SK-N-SH (cell line): ENCODE results near the gene BACE1-AS. TPM values are rescaled to one million over a fixed set of nuclear protein-coding genes. Genes with fewer than 3 reads are reported as not detected.

Experiments used
- CTCF ChIA-PET: fragments of 300-600, 350-600 bp; formaldehyde crosslinking; extraction: SDS; loops from one replicate; lab custom pipeline; 2021; lab: Yijun Ruan, JAX
- POLR2A ChIA-PET: fragments of 350-600 bp; sonication (Branson Sonifier 250); formaldehyde crosslinking; extraction: SDS; loops from one replicate; lab custom pipeline; 2020; ENCODE audit warnings: antibody characterized with exemption, inconsistent platforms; lab: Yijun Ruan, JAX
- DNase-seq: peaks from one replicate; pipeline ENCODE4 v3.0.0; 2012
- H2AFZ ChIP-seq: fragments of 200-600 bp; sonication (generic); 2 replicates; pipeline ENCODE4 v1.8.1; 2016; ENCODE audit warnings: antibody characterized with exemption, mild to moderate bottlenecking, low read depth
- H3F3A ChIP-seq: fragments of 200-600 bp; sonication (generic); replicated peaks from 2 replicates; pipeline ENCODE3; 2016; ENCODE audit warnings: antibody characterized with exemption, mild to moderate bottlenecking; ENCODE audit not compliant: insufficient read depth
- H3K27ac ChIP-seq, 2 experiments: fragments of 200-500 bp in 1 of 2; fragments of 200-600 bp in 1 of 2; sonication (Bioruptor generic) in 1 of 2; sonication (generic), shearing (Covaris generic) in 1 of 2; 2 replicates each; pipeline versions ENCODE4 v1.5.1 to v1.6.1; 2014 to 2016; ENCODE audit warnings: low read depth in 2 of 2, inconsistent platforms in 1 of 2, low read length in 1 of 2, mild to moderate bottlenecking in 1 of 2, mixed read lengths in 1 of 2
- H3K27me3 ChIP-seq: fragments of 200-600 bp; sonication (generic), shearing (Covaris generic); 2 replicates; pipeline ENCODE4 v1.6.1; 2016; ENCODE audit warnings: mixed run types; ENCODE audit not compliant: insufficient read depth
- H3K36me3 ChIP-seq, 2 experiments: fragments of 200-500 bp in 1 of 2; fragments of 200-600 bp in 1 of 2; sonication (Bioruptor generic) in 1 of 2; sonication (generic) in 1 of 2; replicated peaks in 1 of 2; 2 replicates each; pipeline versions ENCODE3 to v1.5.1; 2014 to 2016; ENCODE audit warnings: low read length in 1 of 2, mild to moderate bottlenecking in 1 of 2; ENCODE audit not compliant: insufficient read depth in 2 of 2, control insufficient read depth in 1 of 2
- H3K4me1 ChIP-seq, 2 experiments: fragments of 200-500 bp in 1 of 2; fragments of 200-600 bp in 1 of 2; sonication (Bioruptor generic) in 1 of 2; sonication (generic), shearing (Covaris generic) in 1 of 2; 2 replicates each; pipeline versions ENCODE4 v1.5.1 to v1.6.1; 2014 to 2016; ENCODE audit warnings: low read depth in 1 of 2, low read length in 1 of 2, mixed run types in 1 of 2; ENCODE audit not compliant: insufficient read depth in 2 of 2, control insufficient read depth in 1 of 2
- H3K4me2 ChIP-seq: fragments of 200-600 bp; sonication (generic), shearing (Covaris generic); 2 replicates; pipeline ENCODE4 v1.6.1; 2017; ENCODE audit warnings: mixed run types
- H3K4me3 ChIP-seq, 2 experiments: fragments of 200-500 bp in 1 of 2; fragments of 200-600 bp in 1 of 2; sonication (Bioruptor generic) in 1 of 2; sonication (generic), shearing (Covaris generic) in 1 of 2; 2 replicates each; pipeline versions ENCODE4 v1.5.1 to v1.8.1; 2014 to 2016; ENCODE audit warnings: low read depth in 2 of 2, inconsistent platforms in 1 of 2, low read length in 1 of 2, mild to moderate bottlenecking in 1 of 2, mixed read lengths in 1 of 2, moderate library complexity in 1 of 2
- H3K79me2 ChIP-seq: fragments of 200-600 bp; sonication (generic); 2 replicates; pipeline ENCODE4 v1.8.1; 2017; ENCODE audit warnings: mild to moderate bottlenecking; ENCODE audit not compliant: insufficient read depth
- H3K9ac ChIP-seq: fragments of 200-600 bp; sonication (generic); 2 replicates; pipeline ENCODE4 v1.6.1; 2017; ENCODE audit warnings: mixed run types
- H3K9me2 ChIP-seq: fragments of 200-600 bp; sonication (generic); 2 replicates; pipeline ENCODE4 v1.6.1; 2017; ENCODE audit warnings: mixed run types
- H3K9me3 ChIP-seq: fragments of 200-600 bp; sonication (generic); 2 replicates; pipeline ENCODE4 v1.6.1; 2017; ENCODE audit warnings: mixed run types, mild to moderate bottlenecking, moderate library complexity
- H4K20me1 ChIP-seq: fragments of 200-600 bp; sonication (generic); 2 replicates; pipeline ENCODE4 v1.6.1; 2017; ENCODE audit warnings: mild to moderate bottlenecking, mixed run types; ENCODE audit not compliant: insufficient read depth
- GABPA ChIP-seq: IDR thresholded peaks from 2 replicates; pipeline ENCODE4 v1.4.0; 2012; ENCODE audit warnings: low read depth, mild to moderate bottlenecking
- JUND ChIP-seq: IDR thresholded peaks from 2 replicates; pipeline ENCODE4 v1.4.0; 2012
- MXI1 ChIP-seq: IDR thresholded peaks from 2 replicates; pipeline ENCODE4 v1.6.1; 2012; ENCODE audit warnings: mild to moderate bottlenecking, low read depth, low read length, improper control_type of control experiment
- NFIC ChIP-seq: IDR thresholded peaks from 2 replicates; pipeline ENCODE4 v1.4.0; 2012; ENCODE audit warnings: borderline replicate concordance
- NRF1 ChIP-seq: IDR thresholded peaks from 2 replicates; pipeline ENCODE4 v1.6.1; 2012; ENCODE audit warnings: low read depth, mild to moderate bottlenecking, low read length
- RAD21 ChIP-seq: IDR thresholded peaks from 2 replicates; pipeline ENCODE4 v1.6.1; 2012; ENCODE audit warnings: mild to moderate bottlenecking, low read length
- SIN3A ChIP-seq: IDR thresholded peaks from 2 replicates; pipeline ENCODE4 v1.6.1; 2012; ENCODE audit warnings: low read depth, mild to moderate bottlenecking, low read length, moderate library complexity, borderline replicate concordance
- TCF12 ChIP-seq: IDR thresholded peaks from 2 replicates; pipeline ENCODE4 v1.4.0; 2012
- YY1 ChIP-seq: IDR thresholded peaks from 2 replicates; pipeline ENCODE4 v1.4.0; 2012; ENCODE audit warnings: low read depth, mild to moderate bottlenecking
- WGBS: methylation state at CpG from one replicate; pipeline ENCODE4 v1.1.6; 2017; ENCODE audit warnings: low lambda C conversion rate; 5-methylcytosine and 5-hydroxymethylcytosine counted together
- polyA plus RNA-seq, 3 experiments: library from polyadenylated mRNA; depleted of rRNA; stranded (reverse); fragments of >200 nt; gene quantifications; 2 replicates each; pipeline ENCODE4 v1.2.3, GENCODE V29; 2012
- TF ChIP-seq, protein P1 (sequence below): IDR thresholded peaks from 2 replicates; pipeline ENCODE4; 2012
- TF ChIP-seq, protein P2 (sequence below): IDR thresholded peaks from 2 replicates; pipeline ENCODE4 v1.6.1; 2012; ENCODE audit warnings: mild to moderate bottlenecking, low read depth, low read length, moderate library complexity
- TF ChIP-seq, protein P3 (sequence below): fragments of 200-600 bp; sonication (generic); IDR thresholded peaks from 2 replicates; pipeline ENCODE4 v1.6.1; 2017; ENCODE audit warnings: antibody characterized with exemption, mild to moderate bottlenecking, moderate library complexity
- TF ChIP-seq, protein P4 (sequence below): IDR thresholded peaks from 2 replicates; pipeline ENCODE4 v1.4.0; 2012; ENCODE audit warnings: low read depth, borderline replicate concordance
- TF ChIP-seq, protein P5 (sequence below): fragments of 150-350 bp; IDR thresholded peaks from 2 replicates; pipeline ENCODE4 v1.6.1; 2017; ENCODE audit warnings: antibody characterized with exemption, low read length, low read depth, borderline replicate concordance
- TF ChIP-seq, protein P6 (sequence below): fragments of 150-350 bp; IDR thresholded peaks from 2 replicates; pipeline ENCODE4 v1.6.1; 2016; ENCODE audit warnings: mild to moderate bottlenecking, low read depth, low read length

Gene BACE1-AS
- polyA plus RNA-seq, 1 of the 3 experiments (the other 2 are of a cell fraction): 5.7 TPM

DNA sequence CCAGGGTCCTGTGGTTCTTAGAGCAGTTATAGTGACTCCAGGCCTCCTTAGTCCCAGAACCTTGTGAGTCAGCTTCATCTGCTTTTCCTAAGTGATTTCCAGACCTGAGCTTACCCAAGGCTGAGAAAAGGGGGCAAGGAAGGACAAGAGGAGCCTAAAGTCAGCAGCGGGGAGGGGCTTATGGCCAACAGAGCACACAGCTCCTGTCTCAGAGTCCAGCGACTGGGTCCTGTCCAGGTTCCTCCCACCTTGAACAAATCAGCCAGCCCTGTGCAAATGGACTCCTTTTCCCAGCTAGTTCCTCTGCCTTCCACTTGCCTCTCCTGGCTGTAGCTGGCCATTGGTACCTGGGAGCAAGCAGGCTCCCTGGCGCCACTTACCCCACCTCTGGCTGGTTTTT lies 14.0 kb downstream of the BACE1-AS start:
- H3K36me3 ChIP-seq: no peaks in the 10 kb centered on the region
- H3F3A ChIP-seq: no peaks in the 10 kb centered on the region
- no peaks in the 10 kb centered on the region for H3K9me3 ChIP-seq
- no peak overlapping the region for H3K27ac ChIP-seq
- WGBS: 90% methylated on average over 2 of the region's 3 CpGs
- no peak overlapping the region for H3K4me3 ChIP-seq
- CTCF ChIA-PET: no interaction called here
- no peaks in the 10 kb centered on the region for H3K9me2 ChIP-seq
- no peak for DNase-seq
- H2AFZ ChIP-seq: no peak overlapping the region
- no peaks in the 10 kb centered on the region for H3K27me3 ChIP-seq
- 0 out of 2 replicates have a peak, but pooled peaks cover 4% of the 10 kb centered on the region for H3K79me2 ChIP-seq
- TF ChIP-seq, protein P1, sequence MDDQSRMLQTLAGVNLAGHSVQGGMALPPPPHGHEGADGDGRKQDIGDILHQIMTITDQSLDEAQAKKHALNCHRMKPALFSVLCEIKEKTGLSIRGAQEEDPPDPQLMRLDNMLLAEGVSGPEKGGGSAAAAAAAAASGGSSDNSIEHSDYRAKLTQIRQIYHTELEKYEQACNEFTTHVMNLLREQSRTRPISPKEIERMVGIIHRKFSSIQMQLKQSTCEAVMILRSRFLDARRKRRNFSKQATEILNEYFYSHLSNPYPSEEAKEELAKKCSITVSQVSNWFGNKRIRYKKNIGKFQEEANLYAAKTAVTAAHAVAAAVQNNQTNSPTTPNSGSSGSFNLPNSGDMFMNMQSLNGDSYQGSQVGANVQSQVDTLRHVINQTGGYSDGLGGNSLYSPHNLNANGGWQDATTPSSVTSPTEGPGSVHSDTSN: no peak
- no peak for TF ChIP-seq YY1
- no peak overlapping the region for H3K9ac ChIP-seq
- POLR2A ChIA-PET: no interaction called here
- H4K20me1 ChIP-seq: no peaks in the 10 kb centered on the region
- H3K4me1 ChIP-seq: peaks cover 0 to 7% of the 10 kb centered on the region in 2 experiments; a peak in 1 of 4 replicates
- H3K4me2 ChIP-seq: no peak overlapping the region

DNA sequence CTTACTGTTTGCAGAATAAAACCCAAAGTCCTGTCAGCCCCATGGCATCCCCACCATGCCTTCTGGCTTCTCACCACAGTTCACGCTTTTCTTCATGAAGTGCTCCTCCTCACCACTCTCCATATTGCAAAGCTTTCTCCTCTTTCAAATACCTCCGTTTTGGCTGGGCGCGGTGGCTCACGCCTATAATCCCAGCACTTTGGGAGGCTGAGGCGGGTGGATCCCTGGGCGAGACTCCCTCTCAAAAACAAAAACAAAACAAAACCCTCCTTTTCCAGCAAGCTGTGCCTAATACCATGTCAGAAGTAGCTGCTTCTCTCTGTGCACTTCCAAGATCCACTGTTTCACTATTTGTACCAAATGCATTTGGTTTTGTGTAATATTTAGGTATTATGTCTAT lies 18.2 kb downstream of the BACE1-AS start:
- no peaks in the 10 kb centered on the region for H4K20me1 ChIP-seq
- ChIA-PET CTCF (interaction anchor here (1.1 to 1.3 kb wide), 2 partner anchors 10 to 23 kb away, joined by 3 to 4 read pairs; no protein-coding TSS in a partner anchor), POLR2A (no interaction called here)
- H3K4me2 ChIP-seq: no peak overlapping the region
- H2AFZ ChIP-seq: no peak overlapping the region
- H3K9ac ChIP-seq: no peak overlapping the region
- 97% methylated on average over 7 of the region's 7 CpGs for WGBS
- H3K27me3 ChIP-seq: no peaks in the 10 kb centered on the region
- no peak overlapping the region for H3K27ac ChIP-seq
- no peak for DNase-seq
- H3K4me3 ChIP-seq: no peak overlapping the region
- no peaks in the 10 kb centered on the region for H3K36me3 ChIP-seq
- peaks cover 0 to 5% of the 10 kb centered on the region in 2 experiments; a peak in 1 of 4 replicates for H3K4me1 ChIP-seq
- H3K9me2 ChIP-seq: no peaks in the 10 kb centered on the region
- H3F3A ChIP-seq: no peaks in the 10 kb centered on the region
- peaks cover 34% of the 10 kb centered on the region for H3K79me2 ChIP-seq
- H3K9me3 ChIP-seq: no peaks in the 10 kb centered on the region
- TF ChIP-seq NRF1 (no peak), JUND (no peak), GABPA (no peak), TCF12 (no peak), SIN3A (no peak), RAD21 (no peak), MXI1 (no peak), NFIC (no peak)
- TF ChIP-seq, protein P2, sequence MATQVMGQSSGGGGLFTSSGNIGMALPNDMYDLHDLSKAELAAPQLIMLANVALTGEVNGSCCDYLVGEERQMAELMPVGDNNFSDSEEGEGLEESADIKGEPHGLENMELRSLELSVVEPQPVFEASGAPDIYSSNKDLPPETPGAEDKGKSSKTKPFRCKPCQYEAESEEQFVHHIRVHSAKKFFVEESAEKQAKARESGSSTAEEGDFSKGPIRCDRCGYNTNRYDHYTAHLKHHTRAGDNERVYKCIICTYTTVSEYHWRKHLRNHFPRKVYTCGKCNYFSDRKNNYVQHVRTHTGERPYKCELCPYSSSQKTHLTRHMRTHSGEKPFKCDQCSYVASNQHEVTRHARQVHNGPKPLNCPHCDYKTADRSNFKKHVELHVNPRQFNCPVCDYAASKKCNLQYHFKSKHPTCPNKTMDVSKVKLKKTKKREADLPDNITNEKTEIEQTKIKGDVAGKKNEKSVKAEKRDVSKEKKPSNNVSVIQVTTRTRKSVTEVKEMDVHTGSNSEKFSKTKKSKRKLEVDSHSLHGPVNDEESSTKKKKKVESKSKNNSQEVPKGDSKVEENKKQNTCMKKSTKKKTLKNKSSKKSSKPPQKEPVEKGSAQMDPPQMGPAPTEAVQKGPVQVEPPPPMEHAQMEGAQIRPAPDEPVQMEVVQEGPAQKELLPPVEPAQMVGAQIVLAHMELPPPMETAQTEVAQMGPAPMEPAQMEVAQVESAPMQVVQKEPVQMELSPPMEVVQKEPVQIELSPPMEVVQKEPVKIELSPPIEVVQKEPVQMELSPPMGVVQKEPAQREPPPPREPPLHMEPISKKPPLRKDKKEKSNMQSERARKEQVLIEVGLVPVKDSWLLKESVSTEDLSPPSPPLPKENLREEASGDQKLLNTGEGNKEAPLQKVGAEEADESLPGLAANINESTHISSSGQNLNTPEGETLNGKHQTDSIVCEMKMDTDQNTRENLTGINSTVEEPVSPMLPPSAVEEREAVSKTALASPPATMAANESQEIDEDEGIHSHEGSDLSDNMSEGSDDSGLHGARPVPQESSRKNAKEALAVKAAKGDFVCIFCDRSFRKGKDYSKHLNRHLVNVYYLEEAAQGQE: no peak
- TF ChIP-seq, protein P3, sequence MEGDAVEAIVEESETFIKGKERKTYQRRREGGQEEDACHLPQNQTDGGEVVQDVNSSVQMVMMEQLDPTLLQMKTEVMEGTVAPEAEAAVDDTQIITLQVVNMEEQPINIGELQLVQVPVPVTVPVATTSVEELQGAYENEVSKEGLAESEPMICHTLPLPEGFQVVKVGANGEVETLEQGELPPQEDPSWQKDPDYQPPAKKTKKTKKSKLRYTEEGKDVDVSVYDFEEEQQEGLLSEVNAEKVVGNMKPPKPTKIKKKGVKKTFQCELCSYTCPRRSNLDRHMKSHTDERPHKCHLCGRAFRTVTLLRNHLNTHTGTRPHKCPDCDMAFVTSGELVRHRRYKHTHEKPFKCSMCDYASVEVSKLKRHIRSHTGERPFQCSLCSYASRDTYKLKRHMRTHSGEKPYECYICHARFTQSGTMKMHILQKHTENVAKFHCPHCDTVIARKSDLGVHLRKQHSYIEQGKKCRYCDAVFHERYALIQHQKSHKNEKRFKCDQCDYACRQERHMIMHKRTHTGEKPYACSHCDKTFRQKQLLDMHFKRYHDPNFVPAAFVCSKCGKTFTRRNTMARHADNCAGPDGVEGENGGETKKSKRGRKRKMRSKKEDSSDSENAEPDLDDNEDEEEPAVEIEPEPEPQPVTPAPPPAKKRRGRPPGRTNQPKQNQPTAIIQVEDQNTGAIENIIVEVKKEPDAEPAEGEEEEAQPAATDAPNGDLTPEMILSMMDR: no peak
- TF ChIP-seq, protein P4, sequence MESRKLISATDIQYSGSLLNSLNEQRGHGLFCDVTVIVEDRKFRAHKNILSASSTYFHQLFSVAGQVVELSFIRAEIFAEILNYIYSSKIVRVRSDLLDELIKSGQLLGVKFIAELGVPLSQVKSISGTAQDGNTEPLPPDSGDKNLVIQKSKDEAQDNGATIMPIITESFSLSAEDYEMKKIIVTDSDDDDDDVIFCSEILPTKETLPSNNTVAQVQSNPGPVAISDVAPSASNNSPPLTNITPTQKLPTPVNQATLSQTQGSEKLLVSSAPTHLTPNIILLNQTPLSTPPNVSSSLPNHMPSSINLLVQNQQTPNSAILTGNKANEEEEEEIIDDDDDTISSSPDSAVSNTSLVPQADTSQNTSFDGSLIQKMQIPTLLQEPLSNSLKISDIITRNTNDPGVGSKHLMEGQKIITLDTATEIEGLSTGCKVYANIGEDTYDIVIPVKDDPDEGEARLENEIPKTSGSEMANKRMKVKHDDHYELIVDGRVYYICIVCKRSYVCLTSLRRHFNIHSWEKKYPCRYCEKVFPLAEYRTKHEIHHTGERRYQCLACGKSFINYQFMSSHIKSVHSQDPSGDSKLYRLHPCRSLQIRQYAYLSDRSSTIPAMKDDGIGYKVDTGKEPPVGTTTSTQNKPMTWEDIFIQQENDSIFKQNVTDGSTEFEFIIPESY: no peak
- TF ChIP-seq, protein P5, sequence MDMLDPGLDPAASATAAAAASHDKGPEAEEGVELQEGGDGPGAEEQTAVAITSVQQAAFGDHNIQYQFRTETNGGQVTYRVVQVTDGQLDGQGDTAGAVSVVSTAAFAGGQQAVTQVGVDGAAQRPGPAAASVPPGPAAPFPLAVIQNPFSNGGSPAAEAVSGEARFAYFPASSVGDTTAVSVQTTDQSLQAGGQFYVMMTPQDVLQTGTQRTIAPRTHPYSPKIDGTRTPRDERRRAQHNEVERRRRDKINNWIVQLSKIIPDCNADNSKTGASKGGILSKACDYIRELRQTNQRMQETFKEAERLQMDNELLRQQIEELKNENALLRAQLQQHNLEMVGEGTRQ: no peak
- TF ChIP-seq, protein P6, sequence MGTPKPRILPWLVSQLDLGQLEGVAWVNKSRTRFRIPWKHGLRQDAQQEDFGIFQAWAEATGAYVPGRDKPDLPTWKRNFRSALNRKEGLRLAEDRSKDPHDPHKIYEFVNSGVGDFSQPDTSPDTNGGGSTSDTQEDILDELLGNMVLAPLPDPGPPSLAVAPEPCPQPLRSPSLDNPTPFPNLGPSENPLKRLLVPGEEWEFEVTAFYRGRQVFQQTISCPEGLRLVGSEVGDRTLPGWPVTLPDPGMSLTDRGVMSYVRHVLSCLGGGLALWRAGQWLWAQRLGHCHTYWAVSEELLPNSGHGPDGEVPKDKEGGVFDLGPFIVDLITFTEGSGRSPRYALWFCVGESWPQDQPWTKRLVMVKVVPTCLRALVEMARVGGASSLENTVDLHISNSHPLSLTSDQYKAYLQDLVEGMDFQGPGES: no peak
- TF ChIP-seq, protein P1: no peak
